Immature natural killer cell (primary cell): ENCODE results near the gene HEG1. TPM values are rescaled to one million over a fixed set of nuclear protein-coding genes. Genes with fewer than 3 reads are reported as not detected.
"Not testable (repeated sequence)": the region's sequence is repeated elsewhere in the genome, so short reads cannot be mapped to it uniquely, and the experiment has no call there.

Experiments
- DNase-seq, 3 donors: peaks; one replicate each; pipeline ENCODE4 v3.0.0; 2022; ENCODE audit warnings: mixed read lengths in 1 of 3
- H3K27ac Mint-ChIP-seq, 6 donors: one replicate each; pipeline ENCODE4 v1.8.0; 2020; ENCODE audit warnings: mixed read lengths in 6 of 6, mild to moderate bottlenecking in 5 of 6, inconsistent platforms in 4 of 6, moderate library complexity in 3 of 6
- H3K27me3 Mint-ChIP-seq, 3 donors: one replicate each; pipeline ENCODE4 v1.8.0; 2020 to 2021; ENCODE audit warnings: low read depth in 3 of 3, mild to moderate bottlenecking in 3 of 3, mixed read lengths in 3 of 3, moderate library complexity in 3 of 3, inconsistent platforms in 1 of 3
- H3K36me3 Mint-ChIP-seq, 3 donors: one replicate each; pipeline ENCODE4 v1.8.0; 2020; ENCODE audit warnings: mixed read lengths in 3 of 3, inconsistent platforms in 2 of 3, mild to moderate bottlenecking in 2 of 3
- H3K4me1 Mint-ChIP-seq, 2 donors: one replicate each; pipeline ENCODE4 v1.8.0; 2020; ENCODE audit warnings: inconsistent platforms in 2 of 2, mild to moderate bottlenecking in 2 of 2, mixed read lengths in 2 of 2, moderate library complexity in 1 of 2
- H3K4me3 Mint-ChIP-seq, 5 donors: one replicate each; pipeline ENCODE4 v1.8.0; 2020; ENCODE audit warnings: mild to moderate bottlenecking in 5 of 5, mixed read lengths in 5 of 5, inconsistent platforms in 3 of 5, moderate library complexity in 3 of 5
- H3K9me3 Mint-ChIP-seq, 6 donors: one replicate each; pipeline ENCODE4 v1.8.0; 2020; ENCODE audit warnings: mild to moderate bottlenecking in 6 of 6, mixed read lengths in 6 of 6, inconsistent platforms in 4 of 6, moderate library complexity in 3 of 6
- polyA plus RNA-seq, 3 donors: library from polyadenylated mRNA; unstranded; fragments of 300-500 nt; fragmentation: Illumina TruSeq; gene quantifications; one replicate each; pipeline ENCODE4 v1.2.3, GENCODE V29; 2021

HEG1 gene
- polyA plus RNA-seq, 3 donors from 2014 or later: 2.1 to 12.1 (median 4.9) TPM

- not testable (repeated sequence) for H3K9me3 Mint-ChIP-seq, H3K27ac Mint-ChIP-seq, H3K36me3 Mint-ChIP-seq, H3K27me3 Mint-ChIP-seq, H3K4me3 Mint-ChIP-seq, DNase-seq, H3K4me1 Mint-ChIP-seq
Observed at GRCh38 chr3:124957951-124958350, 97.8 kb downstream of the HEG1 start.

GRCh38 chr3:124952282-124952855 is 103.4 kb downstream of the HEG1 start:
- DNase-seq: no peak
- Mint-ChIP-seq H3K4me3 (no peak overlapping the region), H3K27me3 (peaks cover 2 to 6% (median 5%) of the 10 kb centered on the region in 3 donors), H3K9me3 (peaks cover 0 to 2% (median 0%) of the 10 kb centered on the region in 6 donors), H3K36me3 (no peaks in the 10 kb centered on the region), H3K27ac (no peak overlapping the region), H3K4me1 (no peaks in the 10 kb centered on the region)

- Mint-ChIP-seq H3K27me3 (peaks cover 2 to 6% (median 3%) of the 10 kb centered on the region in 3 donors), H3K4me1 (no peaks in the 10 kb centered on the region), H3K4me3 (no peak overlapping the region), H3K9me3 (no peaks in the 10 kb centered on the region), H3K36me3 (no peaks in the 10 kb centered on the region), H3K27ac (no peak overlapping the region)
- DNase-seq: no peak
Observed at GRCh38 chr3:124951511-124952281, 104.1 kb downstream of the HEG1 start.

GRCh38 chr3:124950026-124950425 is 105.8 kb downstream of the HEG1 start:
- no peak overlapping the region for H3K27ac Mint-ChIP-seq
- no peaks in the 10 kb centered on the region for H3K36me3 Mint-ChIP-seq
- peaks cover 0 to 6% (median 4%) of the 10 kb centered on the region in 3 donors for H3K27me3 Mint-ChIP-seq
- no peaks in the 10 kb centered on the region for H3K9me3 Mint-ChIP-seq
- H3K4me3 Mint-ChIP-seq: no peak overlapping the region
- H3K4me1 Mint-ChIP-seq: no peaks in the 10 kb centered on the region
- DNase-seq: no peak

- Mint-ChIP-seq H3K27ac (no peak overlapping the region), H3K4me1 (peaks cover 0 to 10% of the 10 kb centered on the region in 2 donors), H3K4me3 (no peak overlapping the region), H3K36me3 (no peaks in the 10 kb centered on the region), H3K27me3 (peaks cover 2 to 6% (median 3%) of the 10 kb centered on the region in 3 donors), H3K9me3 (no peaks in the 10 kb centered on the region)
- DNase-seq: no peak
Observed at GRCh38 chr3:124942613-124943012, 113.2 kb downstream of the HEG1 start.

- Mint-ChIP-seq H3K4me3 (no peak overlapping the region), H3K27me3 (peaks cover 2 to 9% (median 3%) of the 10 kb centered on the region in 3 donors), H3K36me3 (no peaks in the 10 kb centered on the region), H3K9me3 (no peaks in the 10 kb centered on the region), H3K4me1 (peaks cover 0 to 10% of the 10 kb centered on the region in 2 donors), H3K27ac (no peak overlapping the region)
- DNase-seq: no peak
Observed at GRCh38 chr3:124941771-124942170, 114.0 kb downstream of the HEG1 start.

- Mint-ChIP-seq H3K27ac (no peak overlapping the region), H3K4me1 (peaks cover 0 to 10% of the 10 kb centered on the region in 2 donors), H3K4me3 (no peak overlapping the region), H3K27me3 (peaks cover 0 to 11% (median 4%) of the 10 kb centered on the region in 3 donors), H3K36me3 (no peaks in the 10 kb centered on the region), H3K9me3 (no peaks in the 10 kb centered on the region)
- DNase-seq: no peak
Observed at GRCh38 chr3:124939661-124940060, 116.1 kb downstream of the HEG1 start.

GRCh38 chr3:124938896-124939295 is 116.9 kb downstream of the HEG1 start:
- H3K27ac Mint-ChIP-seq: no peak overlapping the region
- DNase-seq: no peak
- no peaks in the 10 kb centered on the region for H3K36me3 Mint-ChIP-seq
- peaks cover 0 to 11% (median 4%) of the 10 kb centered on the region in 3 donors for H3K27me3 Mint-ChIP-seq
- H3K9me3 Mint-ChIP-seq: no peaks in the 10 kb centered on the region
- H3K4me3 Mint-ChIP-seq: no peak overlapping the region
- peaks cover 0 to 10% of the 10 kb centered on the region in 2 donors for H3K4me1 Mint-ChIP-seq

GRCh38 chr3:124937049-124937448 is 118.7 kb downstream of the HEG1 start:
- Mint-ChIP-seq H3K27ac (no peak overlapping the region), H3K4me3 (no peak overlapping the region), H3K9me3 (peaks cover 0 to 1% (median 0%) of the 10 kb centered on the region in 6 donors), H3K36me3 (no peaks in the 10 kb centered on the region), H3K4me1 (peaks cover 0 to 3% of the 10 kb centered on the region in 2 donors), H3K27me3 (peaks cover 0 to 11% (median 4%) of the 10 kb centered on the region in 3 donors)
- DNase-seq: no peak

- no peak overlapping the region for H3K4me3 Mint-ChIP-seq
- H3K27me3 Mint-ChIP-seq: peaks cover 0 to 11% (median 4%) of the 10 kb centered on the region in 3 donors
- H3K36me3 Mint-ChIP-seq: no peaks in the 10 kb centered on the region
- peaks cover 0 to 1% (median 0%) of the 10 kb centered on the region in 6 donors for H3K9me3 Mint-ChIP-seq
- no peaks in the 10 kb centered on the region for H3K4me1 Mint-ChIP-seq
- no peak overlapping the region for H3K27ac Mint-ChIP-seq
- DNase-seq: no peak
Observed at GRCh38 chr3:124935794-124936542, 119.8 kb downstream of the HEG1 start.

- H3K4me1 Mint-ChIP-seq: no peaks in the 10 kb centered on the region
- no peak for DNase-seq
- H3K4me3 Mint-ChIP-seq: no peak overlapping the region
- peaks cover 0 to 11% (median 6%) of the 10 kb centered on the region in 3 donors for H3K27me3 Mint-ChIP-seq
- no peak overlapping the region for H3K27ac Mint-ChIP-seq
- peaks cover 0 to 1% (median 0%) of the 10 kb centered on the region in 6 donors for H3K9me3 Mint-ChIP-seq
- H3K36me3 Mint-ChIP-seq: no peaks in the 10 kb centered on the region
Observed at GRCh38 chr3:124935264-124935663, 120.5 kb downstream of the HEG1 start.

- H3K36me3 Mint-ChIP-seq: no peaks in the 10 kb centered on the region
- H3K27me3 Mint-ChIP-seq: peaks cover 0 to 11% (median 6%) of the 10 kb centered on the region in 3 donors
- no peak for DNase-seq
- no peak within 1 kb of the TSS for H3K4me3 Mint-ChIP-seq
- no peaks in the 10 kb centered on the region for H3K4me1 Mint-ChIP-seq
- peaks cover 0 to 1% (median 0%) of the 10 kb centered on the region in 6 donors for H3K9me3 Mint-ChIP-seq
- H3K27ac Mint-ChIP-seq: no peak within 1 kb of the TSS
Observed at GRCh38 chr3:124934577-124934976, 121.2 kb downstream of the HEG1 start, which contains the start of gene MUC13. Gene MUC13 (minus strand): TSS chr3:124934751. CDS start chr3:124934712, 39 bp downstream.

GRCh38 chr3:124928333-124929202 is 127.2 kb downstream of the HEG1 start:
- peak; percentile 40 to 49 (median 42) for DNase-seq
- no peak overlapping the region for H3K27ac Mint-ChIP-seq
- no peak overlapping the region for H3K4me3 Mint-ChIP-seq
- no peaks in the 10 kb centered on the region for H3K36me3 Mint-ChIP-seq
- peaks cover 0 to 2% (median under 1%) of the 10 kb centered on the region in 3 donors for H3K27me3 Mint-ChIP-seq
- peaks cover 0 to 1% (median 0%) of the 10 kb centered on the region in 6 donors for H3K9me3 Mint-ChIP-seq
- no peaks in the 10 kb centered on the region for H3K4me1 Mint-ChIP-seq
